Neuronal stem cell (in vitro differentiated cells): ENCODE measurements around the gene MGAT4B. TPM values are rescaled to one million over a fixed set of nuclear protein-coding genes. Genes with fewer than 3 reads are reported as not detected.

Experiments used
- small RNA-seq: library from polyadenylated mRNA; stranded (forward); fragments of <200 nt; extraction: miRNeasy Mini kit (QIAGEN cat#:217004); gene quantifications from one replicate; pipeline ENCODE3, GENCODE V24; 2013; ENCODE audit not compliant: insufficient read depth

MGAT4B gene

Small RNA genes lying within 50 kb of the gene (small RNA-seq; reads per million reads assigned to genes)
- gene MIR1229 (3.5 reads per million), gene RF00019 (not detected)
